Neural progenitor cell (in vitro differentiated cells): ENCODE data around the gene GALP. TPM values are rescaled to one million over a fixed set of nuclear protein-coding genes. Genes with fewer than 3 reads are reported as not detected.

Experiments used
- DNase-seq: peaks from one replicate; pipeline ENCODE4 v3.0.0-alpha.2; 2016; ENCODE audit warnings: low spot score
- H2AFZ ChIP-seq: fragments of 200-600 bp; sonication (generic); replicated peaks from 2 replicates; pipeline ENCODE4 v1.6.1; 2016; ENCODE audit warnings: antibody characterized with exemption
- H3F3A ChIP-seq: fragments of 200-600 bp; sonication (generic); 2 replicates; pipeline ENCODE4 v1.6.1; 2016; ENCODE audit warnings: antibody characterized with exemption, low read depth
- H3K27ac ChIP-seq: fragments of 200-600 bp; sonication (generic); 2 replicates; pipeline ENCODE4 v1.5.1; 2016; ENCODE audit warnings: mild to moderate bottlenecking
- H3K27me3 ChIP-seq: fragments of 200-600 bp; sonication (generic); 2 replicates; pipeline ENCODE4 v1.6.1; 2016; ENCODE audit warnings: mild to moderate bottlenecking, moderate library complexity
- H3K36me3 ChIP-seq: fragments of 200-600 bp; sonication (generic); 2 replicates; pipeline ENCODE4 v1.5.1; 2016
- H3K4me1 ChIP-seq: fragments of 200-600 bp; sonication (generic); 2 replicates; pipeline ENCODE4 v1.6.1; 2016; ENCODE audit warnings: mixed run types
- H3K4me2 ChIP-seq: fragments of 200-600 bp; sonication (generic); 2 replicates; pipeline ENCODE4 v1.6.1; 2016
- H3K4me3 ChIP-seq: fragments of 200-600 bp; sonication (generic); 2 replicates; pipeline ENCODE4 v1.5.1; 2016
- H3K79me2 ChIP-seq: fragments of 200-600 bp; sonication (generic); 2 replicates; pipeline ENCODE4 v1.6.1; 2016; ENCODE audit warnings: low read depth
- H3K9ac ChIP-seq: fragments of 200-600 bp; sonication (generic); 2 replicates; pipeline ENCODE4 v1.6.1; 2016
- H3K9me3 ChIP-seq: fragments of 200-600 bp; sonication (generic); 2 replicates; pipeline ENCODE4 v1.5.1; 2016; ENCODE audit warnings: low read depth
- H4K20me1 ChIP-seq: fragments of 200-600 bp; sonication (generic); 2 replicates; pipeline ENCODE4 v1.6.1; 2016; ENCODE audit warnings: low read depth
- H3K27ac Mint-ChIP-seq: 3 replicates; pipeline ENCODE4 v1.8.0; 2021; ENCODE audit warnings: mixed read lengths
- H3K27me3 Mint-ChIP-seq: 2 replicates; pipeline ENCODE4 v1.8.0; 2022; ENCODE audit warnings: low read depth, mild to moderate bottlenecking, inconsistent platforms, moderate library complexity, mixed read lengths; ENCODE audit not compliant: insufficient read depth
- H3K36me3 Mint-ChIP-seq: 3 replicates; pipeline ENCODE4 v1.8.0; 2021; ENCODE audit warnings: mixed read lengths
- H3K4me1 Mint-ChIP-seq: 3 replicates; pipeline ENCODE4 v1.8.0; 2021; ENCODE audit warnings: mixed read lengths
- H3K4me3 Mint-ChIP-seq: 3 replicates; pipeline ENCODE4 v1.8.0; 2021; ENCODE audit warnings: mild to moderate bottlenecking, moderate library complexity, mixed read lengths
- H3K9me3 Mint-ChIP-seq: 3 replicates; pipeline ENCODE4 v1.8.0; 2020; ENCODE audit warnings: mixed read lengths
- EZH2 ChIP-seq: fragments of 200-600 bp; sonication (generic); IDR thresholded peaks from 2 replicates; pipeline ENCODE4 v1.6.1; 2017; ENCODE audit warnings: antibody characterized with exemption, mild to moderate bottlenecking, moderate library complexity
- EZH2phosphoT487 ChIP-seq: fragments of 200-600 bp; sonication (generic); IDR thresholded peaks from 2 replicates; pipeline ENCODE4 v1.6.1; 2017; ENCODE audit warnings: antibody characterized with exemption
- total RNA-seq: library from RNA; depleted of rRNA; stranded (reverse); fragments of >200 nt; gene quantifications from 2 replicates; pipeline ENCODE4 v1.2.3, GENCODE V29; 2015; ENCODE audit warnings: low replicate concordance
- TF ChIP-seq, protein P1 (sequence below): fragments of 200-600 bp; sonication (generic); IDR thresholded peaks from 2 replicates; pipeline ENCODE4 v1.5.1; 2017; ENCODE audit warnings: antibody characterized with exemption, mild to moderate bottlenecking

GALP gene
- total RNA-seq, 1 donor from 2014 or later: 0.71 TPM

DNA sequence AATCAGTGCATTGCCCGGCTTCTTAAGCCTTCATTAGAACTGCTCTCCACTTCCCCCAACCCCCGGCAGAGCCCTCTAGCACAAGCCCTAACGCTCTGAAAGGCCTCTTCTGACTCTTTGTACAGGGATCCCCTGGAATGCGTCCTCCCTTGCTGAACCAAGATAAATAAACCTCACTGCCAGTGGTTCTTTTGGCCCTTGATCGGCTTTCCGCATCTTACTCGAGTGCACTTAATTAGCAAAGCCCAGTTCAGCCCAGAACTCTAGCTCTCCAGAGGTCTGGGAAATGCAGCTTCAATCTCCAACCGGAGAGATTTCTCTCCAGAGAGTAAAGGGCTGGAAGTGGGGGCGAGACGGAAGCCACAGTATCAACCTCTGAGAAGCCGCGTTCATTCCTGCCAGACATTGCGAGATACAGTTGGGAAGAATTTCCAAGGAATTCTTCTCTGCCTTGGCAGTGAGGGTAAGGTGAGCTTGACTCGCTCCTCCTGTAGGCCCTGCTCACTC lies 43.4 kb upstream of the GALP start:
- Mint-ChIP-seq H3K9me3 (no peaks in the 10 kb centered on the region), H3K4me3 (peak overlapping the region; percentile 37), H3K27ac (peak overlapping the region; percentile 94), H3K4me1 (peaks cover 22% of the 10 kb centered on the region), H3K36me3 (no peaks in the 10 kb centered on the region), H3K27me3 (peaks cover 3% of the 10 kb centered on the region)
- Histone ChIP-seq H3K4me2 (peak overlapping the region; percentile 67), H3K9me3 (no peaks in the 10 kb centered on the region), H3K4me3 (peak overlapping the region; percentile 12), H3K79me2 (no peaks in the 10 kb centered on the region), H3K27me3 (no peaks in the 10 kb centered on the region), H3K27ac (peak overlapping the region; percentile 98), H2AFZ (peak overlapping the region; percentile 97), H3K4me1 (peaks cover 21% of the 10 kb centered on the region), H3K36me3 (no peaks in the 10 kb centered on the region), H3F3A (peaks cover 42% of the 10 kb centered on the region), H3K9ac (peak overlapping the region; percentile 14), H4K20me1 (no peaks in the 10 kb centered on the region)
- TF ChIP-seq EZH2phosphoT487 (no peak), EZH2 (no peak)
- TF ChIP-seq, protein P1, sequence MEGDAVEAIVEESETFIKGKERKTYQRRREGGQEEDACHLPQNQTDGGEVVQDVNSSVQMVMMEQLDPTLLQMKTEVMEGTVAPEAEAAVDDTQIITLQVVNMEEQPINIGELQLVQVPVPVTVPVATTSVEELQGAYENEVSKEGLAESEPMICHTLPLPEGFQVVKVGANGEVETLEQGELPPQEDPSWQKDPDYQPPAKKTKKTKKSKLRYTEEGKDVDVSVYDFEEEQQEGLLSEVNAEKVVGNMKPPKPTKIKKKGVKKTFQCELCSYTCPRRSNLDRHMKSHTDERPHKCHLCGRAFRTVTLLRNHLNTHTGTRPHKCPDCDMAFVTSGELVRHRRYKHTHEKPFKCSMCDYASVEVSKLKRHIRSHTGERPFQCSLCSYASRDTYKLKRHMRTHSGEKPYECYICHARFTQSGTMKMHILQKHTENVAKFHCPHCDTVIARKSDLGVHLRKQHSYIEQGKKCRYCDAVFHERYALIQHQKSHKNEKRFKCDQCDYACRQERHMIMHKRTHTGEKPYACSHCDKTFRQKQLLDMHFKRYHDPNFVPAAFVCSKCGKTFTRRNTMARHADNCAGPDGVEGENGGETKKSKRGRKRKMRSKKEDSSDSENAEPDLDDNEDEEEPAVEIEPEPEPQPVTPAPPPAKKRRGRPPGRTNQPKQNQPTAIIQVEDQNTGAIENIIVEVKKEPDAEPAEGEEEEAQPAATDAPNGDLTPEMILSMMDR: no peak
- peak; percentile 91 for DNase-seq

DNA sequence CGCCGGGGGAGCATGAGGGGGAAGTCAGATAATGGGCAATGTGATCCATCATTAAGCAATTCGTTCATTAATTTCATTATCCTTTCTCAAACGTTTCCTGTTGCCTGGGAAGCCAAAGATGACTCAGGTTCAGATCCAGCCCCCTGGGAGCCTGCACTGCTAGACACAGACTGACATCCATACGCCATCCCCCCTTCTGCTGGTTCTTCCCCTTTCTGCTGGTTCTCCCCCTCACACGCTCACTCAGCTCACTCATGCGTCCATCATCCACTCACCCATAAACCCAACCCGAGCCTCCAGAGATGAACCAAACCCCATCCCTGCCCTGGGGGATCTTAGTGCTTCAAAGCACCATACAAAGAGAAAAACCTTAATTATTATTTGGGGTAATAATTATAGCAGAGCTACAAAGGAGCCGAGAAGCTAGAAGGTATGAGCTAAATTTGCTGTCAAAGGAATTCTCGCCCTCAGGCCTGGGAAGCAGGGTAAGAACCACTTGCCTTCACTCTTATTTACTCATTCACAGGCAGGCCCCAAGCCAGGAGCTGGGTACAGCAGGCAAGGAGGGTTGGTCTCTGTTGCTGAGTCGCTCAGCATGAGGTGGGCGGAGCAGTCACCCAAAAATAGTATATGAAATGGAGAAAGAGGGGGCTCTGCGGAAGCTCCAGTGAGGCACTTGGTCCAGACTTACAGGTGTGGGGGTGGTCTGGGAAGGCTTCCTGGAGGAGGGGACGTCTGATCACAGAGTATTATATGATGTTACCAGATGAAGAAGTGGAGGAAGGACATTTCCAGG lies 41.8 kb upstream of the GALP start:
- no peaks in the 10 kb centered on the region for H3K79me2 ChIP-seq
- no peak overlapping the region for H2AFZ ChIP-seq
- H4K20me1 ChIP-seq: no peaks in the 10 kb centered on the region
- peaks cover 42% of the 10 kb centered on the region for H3F3A ChIP-seq
- no peaks in the 10 kb centered on the region for H3K36me3 ChIP-seq
- H3K27ac Mint-ChIP-seq: peak overlapping the region; percentile 82
- DNase-seq: no peak
- no peaks in the 10 kb centered on the region for H3K27me3 ChIP-seq
- H3K4me2 ChIP-seq: no peak overlapping the region
- H3K4me3 Mint-ChIP-seq: peak overlapping the region; percentile 17
- H3K9me3 ChIP-seq: no peaks in the 10 kb centered on the region
- no peak overlapping the region for H3K4me3 ChIP-seq
- no peaks in the 10 kb centered on the region for H3K9me3 Mint-ChIP-seq
- peaks cover 24% of the 10 kb centered on the region for H3K4me1 Mint-ChIP-seq
- TF ChIP-seq, protein P1: no peak
- TF ChIP-seq EZH2phosphoT487: no peak
- no peak for TF ChIP-seq EZH2
- H3K4me1 ChIP-seq: peaks cover 21% of the 10 kb centered on the region
- H3K27me3 Mint-ChIP-seq: peaks cover 3% of the 10 kb centered on the region
- H3K27ac ChIP-seq: no peak overlapping the region
- no peaks in the 10 kb centered on the region for H3K36me3 Mint-ChIP-seq
- no peak overlapping the region for H3K9ac ChIP-seq

DNA sequence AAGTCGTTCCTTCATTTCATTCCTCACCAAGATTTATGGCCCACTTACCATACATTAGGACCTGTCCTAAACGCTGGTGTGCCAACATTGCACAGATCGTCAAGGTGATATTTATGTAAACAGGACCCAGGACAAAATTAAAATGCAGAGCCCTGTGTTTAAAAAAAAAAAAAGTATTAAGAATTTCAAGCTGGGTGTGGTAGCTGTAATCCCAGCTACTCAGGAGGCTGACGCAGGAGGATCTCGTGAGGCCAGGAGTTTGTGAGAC lies 41.2 kb upstream of the GALP start:
- Mint-ChIP-seq H3K9me3 (no peaks in the 10 kb centered on the region), H3K4me1 (peaks cover 26% of the 10 kb centered on the region), H3K27me3 (peaks cover 3% of the 10 kb centered on the region), H3K36me3 (no peaks in the 10 kb centered on the region), H3K27ac (peak overlapping the region; percentile 29), H3K4me3 (peak overlapping the region; percentile 17)
- Histone ChIP-seq H3K9me3 (no peaks in the 10 kb centered on the region), H3K4me2 (no peak overlapping the region), H3K36me3 (no peaks in the 10 kb centered on the region), H3K27ac (no peak overlapping the region), H3K79me2 (no peaks in the 10 kb centered on the region), H4K20me1 (no peaks in the 10 kb centered on the region), H2AFZ (no peak overlapping the region), H3K27me3 (no peaks in the 10 kb centered on the region), H3F3A (peaks cover 42% of the 10 kb centered on the region), H3K4me3 (no peak overlapping the region), H3K4me1 (peaks cover 21% of the 10 kb centered on the region), H3K9ac (no peak overlapping the region)
- no peak for DNase-seq
- TF ChIP-seq EZH2: no peak
- no peak for TF ChIP-seq EZH2phosphoT487
- TF ChIP-seq, protein P1: no peak
